Measurements from ENCODE around the gene ACSM6. TPM values are rescaled to one million over a fixed set of nuclear protein-coding genes. Genes with fewer than 3 reads are reported as not detected.

The ACSM6 gene
- total RNA-seq, 1 experiment from 2014 or later: not detected

- H4K20me1 ChIP-seq (ENCODE audit: control insufficient read depth, insufficient read depth, insufficient read length): no peaks in the 10 kb centered on the region
- no peak overlapping the region for H3K4me2 ChIP-seq (ENCODE audit: insufficient read depth, insufficient read length, low read length)
- Mint-ChIP-seq H3K9me3 (no peaks in the 10 kb centered on the region; a peak in 2 of 5 replicates), H3K4me3 (no peak overlapping the region), H3K27me3 (ENCODE audit: low read depth) (no peaks in the 10 kb centered on the region), H3K4me1 (peaks cover 8 to 20% of the 10 kb centered on the region in 2 experiments), H3K36me3 (ENCODE audit: insufficient read depth in 1 of 3, low read depth in 3 of 3) (peaks cover 3 to 26% (median 23%) of the 10 kb centered on the region in 3 experiments; a peak in 5 of 7 replicates), H3K27ac (no peak overlapping the region)
- H3K23me2 ChIP-seq (ENCODE audit: insufficient read length, low read depth, low read length, poor library complexity, severe bottlenecking): no peaks in the 10 kb centered on the region
- no peak overlapping the region for H3K14ac ChIP-seq (ENCODE audit: insufficient read depth, low read length)
- H4K8ac ChIP-seq (replicated peaks; ENCODE audit: insufficient read length, low read depth, low read length): no peak overlapping the region
- H3K79me1 ChIP-seq (ENCODE audit: insufficient read depth, low read depth, low read length, poor library complexity, severe bottlenecking): no peaks in the 10 kb centered on the region
- TF ChIP-seq CTCF (conservative IDR thresholded peaks at IDR 0.05): no peak
- no peak overlapping the region for H2BK5ac ChIP-seq (ENCODE audit: insufficient read length, low read length)
- H3K79me2 ChIP-seq (ENCODE audit: insufficient read depth, low read length): no peaks in the 10 kb centered on the region
- no peak overlapping the region for H2BK15ac ChIP-seq (ENCODE audit: low read depth, low read length)
- H3K4ac ChIP-seq (ENCODE audit: low read depth, low read length): no peak overlapping the region
- H2BK120ac ChIP-seq (ENCODE audit: low read depth, low read length, poor library complexity, severe bottlenecking): no peak overlapping the region
- H2BK12ac ChIP-seq (ENCODE audit: insufficient read length, low read depth, low read length): no peak overlapping the region
- no CpG with 5 or more reads among the region's 3 CpGs for WGBS (ENCODE audit: extremely low coverage, insufficient read length, low lambda C conversion rate)
- H3K4me1 ChIP-seq (ENCODE audit: insufficient read depth, low read length): no peaks in the 10 kb centered on the region; the same call in 1 of the 2 replicates
- no peaks in the 10 kb centered on the region for H3K27me3 ChIP-seq (ENCODE audit: insufficient read depth, low read length)
- H4K91ac ChIP-seq (ENCODE audit: insufficient read length, low read depth, low read length): no peak overlapping the region
- H3K23ac ChIP-seq (ENCODE audit: insufficient read length, low read depth, low read length): no peak overlapping the region
- no peak overlapping the region for H3K9ac ChIP-seq (ENCODE audit: extremely low read depth, insufficient read length, low read length)
- no peak overlapping the region for H2AFZ ChIP-seq (ENCODE audit: low read length)
- no peak overlapping the region for H2BK20ac ChIP-seq (ENCODE audit: low read depth, low read length, poor library complexity, severe bottlenecking)
- H4K5ac ChIP-seq (ENCODE audit: insufficient read length, low read depth, low read length): no peak overlapping the region
- no peaks in the 10 kb centered on the region for H3K9me3 ChIP-seq (ENCODE audit: control insufficient read depth, low read depth, low read length)
- no peak overlapping the region for H3K18ac ChIP-seq (ENCODE audit: insufficient read length, low read depth, low read length)
- H3K56ac ChIP-seq (ENCODE audit: insufficient read length, low read depth, low read length): no peak overlapping the region
- DNase-seq: no peak
- no peak overlapping the region for H3K27ac ChIP-seq (ENCODE audit: insufficient read length, low read depth, low read length)
- no peak overlapping the region for H2AK5ac ChIP-seq (ENCODE audit: insufficient read length, low read length)
- no peak overlapping the region for H3T11ph ChIP-seq (ENCODE audit: low read length)
These were observed 20.8 kb downstream of the ACSM6 start for GRCh38 chr10:95214793-95215192.
